ENCODE measurements around the gene CDH5.

DNA sequence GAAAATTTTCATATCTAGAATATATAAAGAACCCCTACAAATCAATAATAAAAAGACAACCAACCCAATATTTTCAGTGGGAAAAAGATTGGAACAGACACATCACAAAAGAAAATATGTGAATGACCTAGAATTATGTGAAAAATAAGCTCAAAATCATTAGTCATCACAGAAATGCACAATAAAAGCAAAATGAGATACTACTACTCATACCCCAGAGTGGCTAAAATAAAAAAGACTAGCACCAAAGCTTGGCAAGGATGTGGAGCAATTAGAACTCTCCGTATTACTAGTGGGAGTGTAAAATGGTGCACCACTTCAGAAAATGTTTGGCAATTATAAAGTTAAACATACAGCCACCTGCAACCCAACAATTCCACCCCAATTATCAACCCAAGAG, 48.0 kb upstream of the CDH5 start:
- TF ChIP-seq, protein P1, sequence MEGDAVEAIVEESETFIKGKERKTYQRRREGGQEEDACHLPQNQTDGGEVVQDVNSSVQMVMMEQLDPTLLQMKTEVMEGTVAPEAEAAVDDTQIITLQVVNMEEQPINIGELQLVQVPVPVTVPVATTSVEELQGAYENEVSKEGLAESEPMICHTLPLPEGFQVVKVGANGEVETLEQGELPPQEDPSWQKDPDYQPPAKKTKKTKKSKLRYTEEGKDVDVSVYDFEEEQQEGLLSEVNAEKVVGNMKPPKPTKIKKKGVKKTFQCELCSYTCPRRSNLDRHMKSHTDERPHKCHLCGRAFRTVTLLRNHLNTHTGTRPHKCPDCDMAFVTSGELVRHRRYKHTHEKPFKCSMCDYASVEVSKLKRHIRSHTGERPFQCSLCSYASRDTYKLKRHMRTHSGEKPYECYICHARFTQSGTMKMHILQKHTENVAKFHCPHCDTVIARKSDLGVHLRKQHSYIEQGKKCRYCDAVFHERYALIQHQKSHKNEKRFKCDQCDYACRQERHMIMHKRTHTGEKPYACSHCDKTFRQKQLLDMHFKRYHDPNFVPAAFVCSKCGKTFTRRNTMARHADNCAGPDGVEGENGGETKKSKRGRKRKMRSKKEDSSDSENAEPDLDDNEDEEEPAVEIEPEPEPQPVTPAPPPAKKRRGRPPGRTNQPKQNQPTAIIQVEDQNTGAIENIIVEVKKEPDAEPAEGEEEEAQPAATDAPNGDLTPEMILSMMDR (IDR thresholded peaks at IDR 0.05), result no peak
- TF ChIP-seq POLR2A (IDR thresholded peaks at IDR 0.05), result no peak
